GM19035 (cell line): Measurements from ENCODE around the gene OAT.

Experiments
- ATAC-seq: cut with Tn5 transposase; IDR thresholded peaks from one replicate; pipeline ENCODE4 v1.9.1; 2021; ENCODE audit not compliant: unreplicated experiment

The OAT gene

GRCh38 chr10:124418726-124419501, at the start of gene OAT:
OAT (minus strand) TSS chr10:124418923; CDS start chr10:124412171, 6,752 bp downstream.
- peak; percentile 97 for ATAC-seq

- no peak for ATAC-seq
These were observed 48.4 kb upstream of the OAT start for GRCh38 chr10:124467165-124467564.

- no peak for ATAC-seq
These were observed 47.2 kb upstream of the OAT start for GRCh38 chr10:124465777-124466488.

GRCh38 chr10:124465003-124465776, 46.5 kb upstream of the OAT start:
- peak; percentile 36 for ATAC-seq

- no peak for ATAC-seq
These were observed 45.6 kb upstream of the OAT start for GRCh38 chr10:124464028-124464965.

- ATAC-seq: peak; percentile 1
These were observed 43.6 kb upstream of the OAT start for GRCh38 chr10:124462348-124462695.

- ATAC-seq: peak; percentile 90
These were observed 43.1 kb upstream of the OAT start, which contains the start of gene LHPP for GRCh38 chr10:124461642-124462347. LHPP (plus strand) TSS chr10:124461823; CDS start chr10:124461863, 40 bp downstream.

GRCh38 chr10:124460144-124460543, 41.4 kb upstream of the OAT start:
- ATAC-seq: no peak

GRCh38 chr10:124459395-124459794, 40.7 kb upstream of the OAT start:
- no peak for ATAC-seq

GRCh38 chr10:124458889-124459288, 40.2 kb upstream of the OAT start:
- no peak for ATAC-seq

GRCh38 chr10:124458473-124458872, 39.8 kb upstream of the OAT start:
- ATAC-seq: no peak

- no peak for ATAC-seq
These were observed 36.7 kb upstream of the OAT start for GRCh38 chr10:124455441-124455840.

- ATAC-seq: no peak
These were observed 35.4 kb upstream of the OAT start for GRCh38 chr10:124453960-124454610.

GRCh38 chr10:124451276-124451675, 32.6 kb upstream of the OAT start:
- ATAC-seq: no peak

- ATAC-seq: no peak
These were observed 32.0 kb upstream of the OAT start for GRCh38 chr10:124450783-124451057.

- ATAC-seq: no peak
These were observed 31.5 kb upstream of the OAT start, which contains the start of gene NKX1-2 for GRCh38 chr10:124450012-124450782. NKX1-2 (minus strand) TSS chr10:124450035; CDS start chr10:124449943, 92 bp downstream.

GRCh38 chr10:124449170-124450011, 30.7 kb upstream of the OAT start:
- ATAC-seq: no peak

GRCh38 chr10:124448696-124449169, 30.0 kb upstream of the OAT start:
- ATAC-seq: no peak
